ENCODE measurements around the gene WLS. TPM values are rescaled to one million over a fixed set of nuclear protein-coding genes. Genes with fewer than 3 reads are reported as not detected.

Gene WLS
- 45.4 TPM for total RNA-seq

DNA sequence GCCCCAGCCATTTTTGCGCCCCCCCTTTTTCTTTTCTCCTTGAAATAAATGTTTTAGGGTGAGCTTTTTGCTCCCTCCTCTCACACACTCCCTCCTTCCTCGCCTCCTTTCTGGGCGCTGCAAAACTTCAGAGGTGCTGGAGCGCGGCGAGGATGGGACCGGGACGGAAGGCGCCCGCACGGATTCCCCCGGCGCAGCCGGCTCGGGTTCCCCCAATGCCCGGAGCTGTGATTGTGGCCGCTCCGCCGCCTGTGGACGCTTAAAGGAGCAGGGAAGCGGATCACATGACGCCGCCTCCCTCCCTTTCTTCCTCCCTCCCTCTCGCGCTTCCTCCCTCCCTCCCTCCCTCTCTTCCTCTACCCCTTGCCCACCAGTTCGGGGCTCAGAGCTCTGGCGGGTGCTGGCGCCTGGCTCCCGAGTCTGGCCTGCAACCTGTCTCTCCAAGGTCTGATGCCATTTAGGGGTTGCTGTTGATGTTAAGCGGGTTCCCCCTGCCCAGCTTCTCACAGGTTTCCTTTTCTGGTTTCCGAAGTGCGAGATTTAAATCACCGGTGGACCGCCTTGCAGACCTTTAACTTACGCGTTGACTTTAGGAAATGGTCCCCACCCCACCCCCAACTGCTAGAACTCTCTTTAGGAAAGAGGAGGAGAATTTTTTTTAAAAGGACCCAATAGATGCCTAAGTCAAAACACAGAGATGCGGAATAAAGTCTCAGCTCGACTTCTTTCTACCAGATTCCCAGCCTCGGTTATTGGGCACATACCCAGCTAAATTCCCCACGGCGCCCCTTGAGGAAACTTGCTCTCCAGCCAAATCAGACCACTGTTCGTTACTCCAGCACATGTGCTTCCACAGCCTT lies at the start of gene WLS:
Gene WLS (minus strand): TSS at position 235 of the 860 bp plus-strand sequence. CDS start 224 bp downstream, at position 11.

Small RNA genes within 50 kb of the gene (small RNA-seq; reads per million reads assigned to genes)
- gene COX6B1P7 (ENCODE audit: low replicate concordance) (not detected), gene MIR1262 (ENCODE audit: low replicate concordance) (0.31 reads per million, percentile 10 among the genes with 10 or more reads in this experiment)

Other genes starting within 250 kb of the WLS start
- 1.9 TPM for gene DIRAS3, start 181.9 kb downstream of the WLS start, total RNA-seq
- gene RPE65, start 217.4 kb upstream of the WLS start, total RNA-seq = 0.31 TPM

Data from parietal lobe (tissue), 2 donors.